ENCODE data around the gene ALKBH6.
"Not testable (repeated sequence)": the region's sequence is repeated elsewhere in the genome, so short reads cannot be mapped to it uniquely, and the experiment has no call there.

The ALKBH6 gene

GRCh38 chr19:35992907-35993765 lies 20.9 kb downstream of the ALKBH6 start:
- DNase-seq: no peak

GRCh38 chr19:35991731-35992450 lies 22.1 kb downstream of the ALKBH6 start:
- DNase-seq: peak; percentile 23

GRCh38 chr19:35990771-35991730 lies 23.0 kb downstream of the ALKBH6 start:
- no peak for DNase-seq

GRCh38 chr19:35990156-35990555 lies 23.9 kb downstream of the ALKBH6 start:
- no peak for DNase-seq

GRCh38 chr19:35988824-35989223 lies 25.2 kb downstream of the ALKBH6 start:
- no peak for DNase-seq

- DNase-seq: no peak
Observed at GRCh38 chr19:35987571-35987896, 26.5 kb downstream of the ALKBH6 start.

GRCh38 chr19:35986664-35987570 lies 27.1 kb downstream of the ALKBH6 start:
- no peak for DNase-seq

GRCh38 chr19:35986111-35986510 lies 27.9 kb downstream of the ALKBH6 start:
- no peak for DNase-seq

- no peak for DNase-seq
Observed at GRCh38 chr19:35983177-35983576, 30.8 kb downstream of the ALKBH6 start.

GRCh38 chr19:35980997-35981396 lies 33.0 kb downstream of the ALKBH6 start:
- DNase-seq: not testable (repeated sequence)

- DNase-seq: no peak
Observed at GRCh38 chr19:35978832-35979365, 35.1 kb downstream of the ALKBH6 start.

GRCh38 chr19:35978271-35978670 lies 35.7 kb downstream of the ALKBH6 start:
- no peak for DNase-seq

- no peak for DNase-seq
Observed at GRCh38 chr19:35977446-35978222, 36.4 kb downstream of the ALKBH6 start.

- peak; percentile 29 for DNase-seq
Observed at GRCh38 chr19:35975608-35976214, 38.3 kb downstream of the ALKBH6 start.

GRCh38 chr19:35973487-35973886 lies 40.5 kb downstream of the ALKBH6 start:
- DNase-seq: no peak

GRCh38 chr19:35966771-35967170 lies 47.2 kb downstream of the ALKBH6 start:
- DNase-seq: no peak

GRCh38 chr19:35963514-35963913 lies 50.5 kb downstream of the ALKBH6 start:
- DNase-seq: peak; percentile 56

GRCh38 chr19:35960432-35960972 lies 53.5 kb downstream of the ALKBH6 start:
- DNase-seq: no peak

GRCh38 chr19:35959968-35960320 lies 54.1 kb downstream of the ALKBH6 start:
- no peak for DNase-seq

Measured in fibroblast of skin of scalp (primary cell).